BE2C (cell line): ENCODE measurements around the gene OSBPL5.

Experiments
- DNase-seq: peaks from one replicate; pipeline ENCODE4 v3.0.0-alpha.2; 2020
- H3K27me3 ChIP-seq: fragments of 250-450 bp; sonication (Bioruptor Pico); 2 replicates; pipeline ENCODE4 v1.5.1; 2020; ENCODE audit warnings: mild to moderate bottlenecking
- H3K36me3 ChIP-seq: fragments of 250-450 bp; sonication (Bioruptor Pico); 2 replicates; pipeline ENCODE4 v1.5.1; 2020; ENCODE audit warnings: mild to moderate bottlenecking
- H3K4me1 ChIP-seq: fragments of 250-450 bp; sonication (Bioruptor Pico); 2 replicates; pipeline ENCODE4 v1.5.1; 2020
- H3K4me3 ChIP-seq: 2 replicates; pipeline ENCODE4 v1.5.1; 2011; ENCODE audit warnings: low read depth, low read length
- H3K9me3 ChIP-seq: fragments of 250-450 bp; sonication (Bioruptor Pico); 2 replicates; pipeline ENCODE4 v1.5.1; 2020
- CTCF ChIP-seq: IDR thresholded peaks from 2 replicates; pipeline ENCODE4 v1.5.1; 2012; ENCODE audit warnings: mild to moderate bottlenecking, low read depth, low read length

OSBPL5 gene

GRCh38 chr11:3081386-3081751, 83.7 kb downstream of the OSBPL5 start:
- H3K36me3 ChIP-seq, result no peaks in the 10 kb centered on the region
- TF ChIP-seq CTCF, result no peak
- no peaks in the 10 kb centered on the region for H3K27me3 ChIP-seq
- no peak for DNase-seq
- no peak overlapping the region for H3K4me3 ChIP-seq
- H3K4me1 ChIP-seq, result no peaks in the 10 kb centered on the region
- no peaks in the 10 kb centered on the region for H3K9me3 ChIP-seq

GRCh38 chr11:3080733-3081385, 84.3 kb downstream of the OSBPL5 start:
- no peak for DNase-seq
- Histone ChIP-seq H3K9me3 (no peaks in the 10 kb centered on the region), H3K4me1 (no peaks in the 10 kb centered on the region), H3K4me3 (no peak overlapping the region), H3K36me3 (no peaks in the 10 kb centered on the region), H3K27me3 (no peaks in the 10 kb centered on the region)
- TF ChIP-seq CTCF, result no peak

GRCh38 chr11:3080104-3080503, 85.0 kb downstream of the OSBPL5 start:
- H3K9me3 ChIP-seq, result no peaks in the 10 kb centered on the region
- no peaks in the 10 kb centered on the region for H3K36me3 ChIP-seq
- DNase-seq, result no peak
- H3K4me3 ChIP-seq, result no peak overlapping the region
- H3K4me1 ChIP-seq, result no peaks in the 10 kb centered on the region
- H3K27me3 ChIP-seq, result no peaks in the 10 kb centered on the region
- TF ChIP-seq CTCF, result no peak

- Histone ChIP-seq H3K9me3 (no peaks in the 10 kb centered on the region), H3K4me1 (no peaks in the 10 kb centered on the region), H3K4me3 (no peak overlapping the region), H3K36me3 (no peaks in the 10 kb centered on the region), H3K27me3 (no peaks in the 10 kb centered on the region)
- no peak for TF ChIP-seq CTCF
- no peak for DNase-seq
These were observed 87.2 kb downstream of the OSBPL5 start for GRCh38 chr11:3077846-3078440.

GRCh38 chr11:3077189-3077836, 87.8 kb downstream of the OSBPL5 start:
- no peak for DNase-seq
- Histone ChIP-seq H3K9me3 (no peaks in the 10 kb centered on the region), H3K27me3 (no peaks in the 10 kb centered on the region)

More at GRCh38 chr11:3077189-3077836, 87.8 kb downstream of the OSBPL5 start:
- Histone ChIP-seq H3K4me3 (no peak overlapping the region), H3K4me1 (no peaks in the 10 kb centered on the region), H3K36me3 (no peaks in the 10 kb centered on the region)
- TF ChIP-seq CTCF, result no peak
